HL-60/S4 (cell line): Measurements from ENCODE around the gene ZBTB8OS.
"Not testable (repeated sequence)": the region's sequence is repeated elsewhere in the genome, so short reads cannot be mapped to it uniquely, and the experiment has no call there.

Source experiments
- in situ Hi-C: fragments of 300-500 bp; cut with MboI; formaldehyde crosslinking; loops from 2 replicates; pipeline ENCODE4 v1.14.3; 2022; ENCODE audit warnings: low sequenced_read_pairs

The ZBTB8OS gene

DNA sequence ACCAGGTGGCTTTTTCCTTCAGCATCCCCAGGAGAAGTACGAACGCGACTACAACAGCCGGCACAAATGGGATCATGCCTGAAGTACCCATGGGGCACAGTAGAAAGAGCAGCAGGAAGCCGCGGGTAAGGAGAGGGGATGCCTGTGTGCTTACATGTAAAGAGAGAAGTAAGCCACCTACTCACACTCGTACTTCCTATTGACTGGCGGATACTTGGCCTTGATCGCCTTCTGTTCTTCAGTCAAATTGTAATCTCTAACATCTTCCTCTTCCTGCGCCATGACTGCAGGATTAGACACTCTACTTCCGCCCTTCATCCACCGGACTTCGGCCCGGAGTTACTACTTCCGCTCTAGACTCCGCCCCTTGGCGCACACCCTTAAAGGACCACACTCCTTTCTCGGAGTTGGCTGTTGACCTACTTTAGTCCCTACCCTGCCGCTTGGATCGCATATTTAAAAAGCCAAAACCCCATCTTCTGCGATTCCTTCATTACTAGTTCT is at the start of gene ZBTB8OS:
Gene ZBTB8OS (minus strand): TSS at position 303 of the 504 bp plus-strand sequence. CDS start 21 bp downstream, at position 282.
- in situ Hi-C loops = no loop called here

DNA sequence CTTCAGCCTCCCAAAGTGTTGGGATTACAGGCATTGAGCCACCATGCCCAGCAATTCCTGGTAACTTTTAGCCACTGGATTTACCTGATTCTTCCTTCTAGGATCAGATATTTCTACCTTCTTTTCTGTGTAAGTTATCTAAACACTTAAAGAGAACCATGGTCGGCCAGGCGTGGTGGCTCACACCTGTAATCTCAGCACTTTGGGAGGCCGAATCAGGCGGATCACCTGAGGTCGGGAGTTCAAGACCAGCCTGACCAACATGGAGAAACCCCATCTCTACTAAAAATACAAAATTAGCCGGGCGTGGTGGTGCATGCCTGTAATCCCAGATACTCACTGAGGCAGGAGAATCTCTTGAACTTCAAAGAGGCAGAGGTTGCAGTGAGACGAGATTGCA is 46.6 kb upstream of the ZBTB8OS start:
- in situ Hi-C loops = not testable (repeated sequence)

DNA sequence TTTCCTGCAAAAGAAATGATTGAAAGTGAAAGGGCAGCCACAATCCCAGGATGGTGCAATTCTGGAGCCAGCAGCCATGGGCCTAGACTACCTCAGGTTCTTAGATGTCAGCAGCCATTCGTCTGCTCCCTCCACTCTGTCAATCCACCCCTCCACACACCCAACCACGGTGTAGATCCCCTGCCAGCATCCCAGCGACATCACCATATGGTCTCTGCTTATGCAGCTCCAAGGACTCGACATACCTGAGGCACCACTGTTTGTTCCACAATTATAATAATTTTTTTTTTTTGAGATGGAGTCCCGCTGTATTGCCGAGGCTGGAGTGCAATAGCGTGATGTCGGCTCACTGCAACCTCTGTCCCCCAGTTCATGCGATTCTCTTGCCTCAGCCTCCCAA is 45.7 kb upstream of the ZBTB8OS start:
- in situ Hi-C loops = no loop called here

DNA sequence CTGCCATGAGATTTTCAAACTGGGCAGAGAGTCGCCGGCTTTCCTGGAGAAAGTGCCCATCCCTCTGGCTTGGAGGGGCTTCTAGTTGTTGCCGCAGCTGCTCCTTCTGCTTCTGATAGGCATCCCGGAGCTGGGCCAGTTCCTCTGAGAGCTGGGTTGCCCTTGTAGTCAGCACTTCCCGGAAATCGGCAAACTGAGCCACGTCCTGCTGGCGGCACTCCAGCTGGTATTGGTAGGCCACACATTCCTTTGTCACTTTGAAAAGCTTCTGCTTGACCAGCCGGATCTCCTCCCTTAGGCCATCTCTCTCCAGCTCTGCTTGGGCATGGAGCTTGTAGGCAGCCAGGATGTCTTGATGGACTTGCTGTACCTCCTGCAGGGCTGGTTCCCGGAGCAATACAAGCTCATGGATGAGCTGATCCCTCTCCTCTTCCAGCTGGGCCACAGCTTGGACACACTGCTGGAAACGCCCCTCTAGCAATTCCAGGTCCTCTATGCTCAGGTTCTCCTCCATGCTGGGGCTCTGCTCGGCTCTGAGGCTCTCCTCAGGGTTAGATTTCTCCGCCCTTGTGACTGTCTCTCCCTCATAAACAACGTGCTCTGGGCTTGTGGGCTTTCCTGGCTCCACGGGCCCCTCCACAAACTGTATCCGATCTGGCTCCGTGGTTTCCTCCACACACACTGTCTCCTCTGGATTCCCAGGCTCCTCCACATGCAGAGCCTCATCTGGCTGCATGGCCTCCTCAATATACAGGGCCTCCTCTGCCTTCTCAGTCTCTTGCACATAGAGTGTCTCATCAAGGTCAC is 45.0 kb upstream of the ZBTB8OS start:
- in situ Hi-C loops = no loop called here

DNA sequence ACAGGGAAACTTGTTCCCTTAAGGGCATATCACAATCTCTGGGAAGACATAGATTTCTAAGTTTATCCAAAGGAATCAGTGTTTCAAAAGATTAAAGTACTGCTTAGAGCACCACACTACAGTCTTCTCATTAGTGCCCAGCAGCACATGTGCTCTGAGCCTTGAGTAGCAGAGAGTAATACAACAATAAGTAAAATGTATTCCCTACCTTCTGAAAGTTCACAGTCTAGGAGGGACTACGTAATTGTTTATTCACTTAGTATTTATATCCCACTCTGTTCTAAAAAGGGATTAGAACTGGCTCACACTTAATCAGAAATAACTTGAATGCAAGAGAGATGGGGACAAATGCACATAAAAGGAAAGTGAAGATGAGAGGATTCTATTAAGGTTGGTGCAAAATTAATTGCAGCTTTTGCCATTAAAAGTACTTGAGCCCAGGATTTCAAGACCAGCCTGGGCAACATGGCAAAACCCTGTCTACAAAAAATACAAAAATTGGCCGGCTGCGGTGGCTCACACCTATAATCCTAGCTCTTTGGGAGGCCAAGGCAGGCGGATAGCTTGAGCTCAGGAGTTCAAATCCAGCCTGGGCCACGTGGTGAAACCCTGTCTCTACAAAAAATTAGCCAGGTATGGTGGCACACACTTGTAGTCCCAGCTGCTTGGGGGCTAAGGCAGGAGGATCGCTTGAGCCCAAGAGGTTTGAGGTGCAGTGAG is 43.3 kb upstream of the ZBTB8OS start:
- in situ Hi-C loops = no loop called here

DNA sequence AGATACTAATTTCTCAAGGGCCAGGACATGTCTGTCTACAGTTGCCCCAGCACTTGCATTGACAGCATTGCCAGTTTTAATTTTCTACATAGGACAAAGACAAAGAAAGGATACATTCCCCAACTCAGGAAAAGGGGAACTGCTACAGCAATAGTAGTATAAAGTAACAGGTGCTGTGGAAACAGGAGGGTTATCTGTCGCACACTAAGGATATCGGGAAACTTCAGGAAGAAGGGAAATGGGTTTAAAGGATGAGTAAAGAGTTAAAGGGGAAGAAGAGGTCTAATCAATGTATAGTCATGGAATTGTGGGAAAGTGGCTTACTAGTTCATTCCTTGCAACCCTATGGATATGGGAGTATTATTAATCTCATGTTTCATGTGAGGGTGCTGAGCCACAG is 36.0 kb upstream of the ZBTB8OS start:
- in situ Hi-C loops = no loop called here

DNA sequence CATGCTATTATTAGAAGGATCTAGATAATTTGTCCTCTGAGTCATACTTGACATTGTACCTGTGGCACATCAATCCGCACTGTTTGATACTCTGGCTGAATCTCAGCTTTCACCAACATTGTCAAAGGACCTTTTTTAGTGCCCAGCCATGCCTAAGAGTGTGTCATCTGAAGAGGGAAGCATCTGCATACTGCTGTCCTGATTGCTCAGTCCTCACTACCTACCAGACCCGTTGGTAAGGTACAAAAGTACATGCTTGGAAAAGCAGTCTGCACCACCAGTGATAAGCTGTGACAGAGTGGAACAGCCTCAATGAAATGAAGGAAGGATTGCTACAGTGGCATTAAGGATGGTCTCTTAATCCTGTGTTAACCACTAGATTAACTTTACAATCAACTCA is 35.1 kb upstream of the ZBTB8OS start:
- in situ Hi-C loops = no loop called here

DNA sequence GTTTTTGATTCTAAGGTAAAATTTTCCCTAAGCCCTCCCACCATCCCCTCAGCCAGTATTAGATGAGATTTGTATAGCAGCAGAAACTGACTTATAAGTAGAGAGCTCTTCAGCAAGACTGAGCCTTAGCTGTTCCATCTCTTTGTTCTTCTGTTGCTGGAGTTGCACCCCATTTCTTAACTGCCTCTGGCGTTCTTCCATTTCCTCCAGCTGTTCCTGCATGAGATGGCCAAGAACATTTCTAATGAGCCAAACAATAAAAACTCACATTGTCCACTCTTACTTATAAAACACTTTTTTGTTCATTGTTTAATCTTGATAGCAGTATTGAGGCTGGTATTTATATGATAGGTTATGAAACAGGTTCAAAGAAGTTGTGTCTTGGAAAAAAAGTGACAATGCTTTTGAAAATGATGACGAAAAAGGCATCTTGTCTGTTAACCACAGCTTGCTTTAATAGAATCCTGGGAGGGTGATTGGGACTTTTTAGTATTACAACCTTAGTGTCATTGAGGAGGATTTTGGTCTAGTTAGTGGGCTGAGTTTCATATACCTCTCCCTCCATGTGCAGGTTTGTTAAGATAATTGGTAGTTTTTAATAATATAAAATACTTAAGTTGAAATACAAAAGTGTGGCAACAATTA is 33.9 kb upstream of the ZBTB8OS start:
- in situ Hi-C loops = no loop called here

DNA sequence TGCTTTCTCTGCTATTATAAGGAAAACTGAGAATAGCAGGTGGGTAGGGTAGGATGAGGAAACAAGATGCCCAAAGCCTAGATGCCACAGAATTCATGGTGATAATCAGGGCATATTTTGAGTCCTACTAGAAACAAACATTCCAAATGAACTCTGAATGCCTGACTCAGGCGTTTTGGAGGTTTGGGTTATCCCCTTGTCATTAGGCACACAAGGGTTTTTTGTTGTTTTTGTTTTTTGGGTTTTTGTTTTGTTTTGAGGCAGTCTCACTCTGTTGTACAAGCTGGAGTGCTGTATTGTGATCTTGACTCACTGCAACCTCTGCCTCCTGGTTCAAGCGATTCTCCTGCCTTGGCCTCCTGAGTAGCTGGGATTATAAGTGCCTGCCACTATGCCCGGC is 33.0 kb upstream of the ZBTB8OS start:
- in situ Hi-C loops = no loop called here

DNA sequence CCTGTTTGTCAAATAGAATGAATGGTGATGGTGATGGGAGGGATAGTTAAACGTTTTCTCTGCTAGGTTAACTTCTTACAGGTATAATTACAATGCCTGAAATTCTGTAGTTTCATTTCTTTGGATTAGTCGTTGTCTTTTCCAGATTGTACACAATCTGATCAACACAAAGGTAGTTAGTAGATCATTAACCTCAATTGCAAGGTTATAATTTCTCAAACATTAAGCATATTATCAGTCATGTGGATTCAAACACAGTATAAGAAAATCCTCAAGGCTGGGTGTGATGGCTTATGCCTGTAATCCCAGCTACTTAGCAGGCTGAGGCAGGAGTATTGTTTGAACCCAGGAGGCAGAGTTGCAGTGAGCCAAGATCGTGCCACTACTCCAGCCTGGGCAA is 31.6 kb upstream of the ZBTB8OS start:
- in situ Hi-C loops = no loop called here

DNA sequence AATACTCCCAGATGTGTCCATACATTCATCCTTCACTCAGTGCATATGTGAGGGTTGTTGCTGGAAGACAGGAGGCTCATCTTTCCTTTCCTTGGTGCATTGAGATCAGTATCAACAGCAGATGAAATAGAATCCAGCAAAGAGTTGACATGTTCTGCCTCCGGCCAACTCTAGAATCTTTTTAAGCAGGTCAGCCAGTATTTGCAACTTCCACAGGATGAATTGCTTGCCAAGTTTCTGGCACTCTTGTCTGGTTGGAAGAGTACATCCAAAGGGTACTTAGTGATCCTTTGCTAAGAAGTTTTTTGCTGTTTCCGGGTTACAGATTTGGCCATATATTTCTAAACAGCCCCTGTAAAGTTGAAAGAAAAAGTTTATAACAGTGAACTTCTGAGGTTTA is 31.2 kb upstream of the ZBTB8OS start:
- in situ Hi-C loops = no loop called here

DNA sequence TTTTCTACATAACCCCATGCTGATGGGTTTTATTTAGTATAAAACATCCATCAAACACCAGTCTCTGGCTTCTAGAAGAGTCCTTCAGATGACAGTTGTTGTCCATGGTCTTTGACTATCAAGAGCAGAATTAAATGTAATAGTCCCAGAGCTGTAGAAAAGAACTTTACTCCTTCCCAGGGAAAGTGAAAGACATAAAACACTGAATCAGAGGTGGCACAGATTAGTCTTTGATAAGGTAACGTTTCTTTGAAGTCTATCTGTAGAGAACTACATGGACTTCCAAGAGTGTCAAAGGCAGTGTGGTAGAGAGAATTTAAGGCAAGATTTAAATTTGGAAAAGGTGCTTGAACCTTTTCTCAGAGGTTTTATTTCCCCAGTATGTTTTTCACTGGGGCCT is 30.3 kb upstream of the ZBTB8OS start:
- in situ Hi-C loops = no loop called here

DNA sequence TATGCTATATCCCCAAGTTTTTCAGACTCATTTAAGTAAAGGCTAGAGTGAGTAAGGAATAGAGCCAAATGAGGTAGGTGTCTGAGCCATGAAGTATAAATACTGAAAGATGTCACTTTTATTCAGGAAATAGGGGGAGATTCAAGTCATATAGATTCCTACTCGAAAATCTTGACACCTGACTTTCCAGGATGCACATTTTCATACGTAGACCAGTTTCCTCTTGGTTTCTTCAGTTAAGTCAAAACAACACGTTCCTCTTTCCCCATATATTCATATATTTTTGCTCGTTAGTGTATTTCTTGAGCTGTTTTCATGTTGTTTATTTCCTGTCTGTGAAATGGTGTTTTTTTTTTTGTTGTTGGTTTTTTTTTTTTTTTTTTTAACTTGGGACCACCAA is 29.6 kb upstream of the ZBTB8OS start:
- in situ Hi-C loops = not testable (repeated sequence)

DNA sequence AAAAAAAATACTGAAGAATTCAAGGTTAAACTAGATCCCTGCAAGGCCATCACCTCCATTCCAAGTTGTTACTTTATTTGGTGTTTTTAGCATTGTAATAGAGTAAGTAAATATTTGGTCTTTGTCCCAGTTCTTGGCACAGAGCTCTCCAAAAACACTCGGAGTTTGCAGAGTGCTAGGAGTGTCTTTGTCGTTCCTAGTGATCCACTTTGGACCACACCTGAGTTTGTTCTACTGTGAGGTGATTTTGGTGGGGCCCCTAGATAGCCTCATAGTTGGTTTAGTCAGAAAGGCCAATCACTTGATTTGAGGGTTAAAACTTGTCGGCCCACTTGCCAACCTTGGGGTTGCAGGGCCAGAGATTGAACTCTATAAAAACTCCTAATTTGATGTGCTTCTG is 26.6 kb upstream of the ZBTB8OS start:
- in situ Hi-C loops = no loop called here

DNA sequence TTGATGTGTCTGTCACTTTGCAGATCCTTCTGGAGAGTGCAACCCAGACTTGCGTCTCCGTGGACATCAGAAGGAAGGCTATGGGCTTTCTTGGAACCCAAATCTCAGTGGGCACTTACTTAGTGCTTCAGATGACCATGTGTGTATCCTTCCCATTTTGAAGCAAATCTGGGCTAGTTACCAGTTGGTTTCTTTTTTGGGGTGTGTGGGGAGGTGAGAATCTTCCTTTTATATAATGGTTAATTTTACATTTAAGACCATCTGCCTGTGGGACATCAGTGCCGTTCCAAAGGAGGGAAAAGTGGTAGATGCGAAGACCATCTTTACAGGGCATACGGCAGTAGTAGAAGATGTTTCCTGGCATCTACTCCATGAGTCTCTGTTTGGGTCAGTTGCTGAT is 18.4 kb upstream of the ZBTB8OS start:
- in situ Hi-C loops = loop anchor here (10.0 kb wide), 1 partner anchor 126 kb away; no protein-coding TSS in a partner anchor

DNA sequence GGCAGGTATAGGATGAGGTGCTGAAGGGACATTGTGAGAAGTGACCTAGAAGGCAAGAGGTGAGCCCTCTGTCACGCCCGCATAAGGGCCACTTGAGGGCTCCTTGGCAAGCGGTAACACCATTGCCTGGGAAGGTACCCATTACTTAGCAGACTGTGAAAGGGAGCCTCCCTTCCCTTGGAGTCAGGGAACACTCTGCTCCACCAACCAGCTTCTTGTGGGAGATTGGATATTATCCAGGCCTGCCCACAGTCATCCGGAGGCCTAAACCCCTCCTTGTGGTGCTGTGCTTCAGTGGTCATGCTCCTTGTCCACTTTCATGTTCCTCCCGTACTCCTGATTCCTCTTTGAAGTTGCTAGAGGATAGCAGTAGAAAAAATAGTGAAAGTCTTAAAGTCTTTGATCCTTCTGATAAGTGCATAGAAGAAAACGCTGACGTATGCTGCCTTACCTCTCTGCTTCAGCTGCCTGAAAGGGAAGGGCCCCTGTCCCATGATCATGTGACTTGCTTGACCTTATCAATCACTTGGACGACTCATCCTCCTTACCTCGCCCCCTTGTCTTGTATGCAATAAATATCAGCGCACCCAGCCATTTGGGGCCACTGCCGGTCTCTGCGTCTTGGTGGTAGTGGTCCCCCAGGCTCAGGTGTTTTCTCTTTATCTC is 16.7 kb upstream of the ZBTB8OS start:
- in situ Hi-C loops = loop anchor here (10.0 kb wide), 1 partner anchor 128 kb away; no protein-coding TSS in a partner anchor

DNA sequence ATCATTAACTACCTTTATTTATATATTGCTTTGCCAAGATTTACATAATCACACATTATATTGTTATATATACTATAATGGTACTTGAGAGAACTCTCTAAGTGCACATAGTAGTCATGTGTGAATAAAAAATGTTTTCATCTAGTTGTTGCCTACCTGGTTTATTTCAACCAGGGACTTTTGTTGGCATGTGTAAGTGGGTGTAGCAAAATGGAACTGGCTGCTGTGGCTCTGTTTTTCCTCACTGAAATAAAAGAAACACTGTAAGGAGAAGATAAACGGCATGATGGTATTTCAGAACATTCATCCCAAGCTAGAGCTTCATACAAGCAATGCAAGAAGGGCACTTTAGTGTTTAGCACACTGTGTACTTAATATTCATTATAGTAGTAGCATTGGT is 15.6 kb upstream of the ZBTB8OS start:
- in situ Hi-C loops = loop anchor here (10.0 kb wide), 1 partner anchor 129 kb away; no protein-coding TSS in a partner anchor

DNA sequence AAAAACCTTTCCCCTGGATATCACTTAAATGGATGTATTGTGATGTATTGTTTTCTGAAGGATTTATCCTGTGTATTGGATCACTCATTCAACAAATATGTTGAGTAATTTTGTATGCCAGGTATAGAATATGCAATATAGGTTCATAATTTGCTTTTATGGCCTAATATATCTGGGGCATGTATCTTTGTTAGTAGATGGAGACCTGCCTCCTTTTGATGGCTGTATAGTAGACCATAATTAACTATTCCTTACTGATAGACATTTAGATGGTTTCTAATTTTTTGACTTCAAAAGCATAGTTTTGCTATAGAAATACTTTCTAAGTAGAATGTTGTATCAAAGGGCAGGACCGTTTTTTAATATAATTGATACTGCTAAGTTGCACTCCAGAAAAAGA is 9.2 kb upstream of the ZBTB8OS start:
- in situ Hi-C loops = no loop called here

DNA sequence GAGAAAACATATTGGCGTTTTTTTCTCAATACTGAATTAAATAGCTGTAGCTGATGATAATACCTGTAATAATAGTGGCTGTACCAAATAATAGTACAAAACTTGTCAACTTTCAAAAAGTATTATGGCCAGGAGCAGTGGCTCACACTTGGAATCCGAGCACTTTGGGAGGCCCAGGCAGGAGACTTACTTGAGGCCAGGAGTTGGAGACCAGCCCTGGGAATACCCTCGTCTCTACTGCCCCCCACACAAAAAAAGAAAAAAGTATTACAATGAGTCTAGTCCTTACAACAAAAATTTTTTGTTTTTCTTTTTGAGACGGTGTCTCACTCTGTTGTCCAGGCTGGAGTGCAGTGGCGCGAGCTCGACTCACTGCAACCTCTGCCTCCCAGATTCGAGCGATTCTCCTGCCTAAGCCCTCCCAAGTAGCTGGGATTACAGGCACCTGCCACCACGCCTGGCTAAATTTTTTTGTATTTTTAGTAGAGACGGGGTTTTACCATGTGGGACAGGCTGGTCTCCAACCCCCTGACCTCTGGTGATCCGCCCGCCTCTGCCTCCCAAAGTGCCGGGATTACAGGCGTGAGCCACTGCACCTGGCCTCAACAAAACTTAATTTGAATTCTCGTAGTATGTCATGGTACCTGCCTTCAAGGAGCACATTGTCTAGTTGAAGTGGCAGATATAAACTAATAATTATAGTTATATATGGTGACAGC is 2.1 kb upstream of the ZBTB8OS start:
- in situ Hi-C loops = no loop called here

DNA sequence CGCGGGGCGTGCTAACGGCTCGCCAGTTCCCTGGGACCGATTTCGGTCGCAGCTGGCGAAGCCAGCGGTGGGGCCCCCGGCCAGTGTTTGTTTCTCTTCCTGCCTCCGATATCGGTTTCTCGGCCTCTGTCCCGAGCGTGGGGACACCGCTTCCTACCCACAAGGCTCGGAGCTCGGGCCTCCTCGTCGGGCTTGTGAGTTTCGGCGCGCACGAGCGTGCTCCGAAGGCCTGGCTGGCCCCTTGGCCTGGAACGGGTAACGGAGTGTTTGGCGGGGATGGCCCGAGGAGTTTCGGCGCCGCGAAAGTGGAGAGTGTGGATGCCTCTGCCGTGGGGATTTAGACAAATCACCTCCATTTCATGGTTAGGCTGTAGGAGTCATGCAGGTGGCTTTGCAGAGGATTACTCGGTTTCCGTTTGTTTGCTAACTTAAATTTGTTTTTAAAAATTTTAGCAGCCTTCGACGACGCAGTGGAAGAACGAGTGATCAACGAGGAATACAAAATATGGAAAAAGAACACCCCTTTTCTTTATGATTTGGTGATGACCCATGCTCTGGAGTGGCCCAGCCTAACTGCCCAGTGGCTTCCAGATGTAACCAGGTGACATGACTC is 1.2 kb upstream of the ZBTB8OS start:
- in situ Hi-C loops = no loop called here
